Keratinocyte (primary cell): ENCODE data around the gene SSH2. TPM values are rescaled to one million over a fixed set of nuclear protein-coding genes. Genes with fewer than 3 reads are reported as not detected.

ENCODE experiments used
- DNase-seq: peaks from one replicate; pipeline ENCODE4 v3.0.0-alpha.2; 2011; ENCODE audit warnings: low read depth, missing footprints, low spot score
- FAIRE-seq: peaks from 2 replicates; lab custom pipeline; 2011; peaks lifted over from hg19 to GRCh38; lab: Jason Lieb, UNC
- H2AFZ ChIP-seq: 2 replicates; pipeline ENCODE4 v1.6.0; 2012; ENCODE audit warnings: low read length, control low read depth, inconsistent platforms; ENCODE audit not compliant: control insufficient read depth
- H3K27ac ChIP-seq: 2 replicates; pipeline ENCODE4 v1.5.1; 2011; ENCODE audit warnings: low read length; ENCODE audit not compliant: control insufficient read depth, insufficient read depth
- H3K27me3 ChIP-seq: 3 replicates; pipeline ENCODE4 v1.6.0; 2011; ENCODE audit warnings: low read length; ENCODE audit not compliant: control insufficient read depth, insufficient read depth; ENCODE audit errors: extremely low read depth
- H3K36me3 ChIP-seq, 2 experiments: 2 replicates in 1 of 2; 3 replicates in 1 of 2; pipeline ENCODE4 v1.5.1; 2011; ENCODE audit warnings: low read length in 2 of 2, mild to moderate bottlenecking in 1 of 2; ENCODE audit not compliant: control insufficient read depth in 2 of 2, insufficient read depth in 2 of 2; ENCODE audit errors: extremely low read depth in 1 of 2
- H3K4me1 ChIP-seq: 3 replicates; pipeline ENCODE4 v1.5.1; 2011; ENCODE audit warnings: low read length; ENCODE audit not compliant: control insufficient read depth, insufficient read depth; ENCODE audit errors: extremely low read depth
- H3K4me2 ChIP-seq: 3 replicates; pipeline ENCODE4 v1.6.0; 2011; ENCODE audit warnings: low read depth, low read length; ENCODE audit not compliant: control insufficient read depth, insufficient read depth; ENCODE audit errors: extremely low read depth
- H3K4me3 ChIP-seq, 3 experiments: fragments of 200-600 bp in 1 of 3; sonication (generic) in 1 of 3; 2 replicates in 2 of 3; 3 replicates in 1 of 3; pipeline ENCODE4 v1.5.1; 2011 to 2016; ENCODE audit warnings: low read length in 3 of 3, mild to moderate bottlenecking in 3 of 3, control low read depth in 2 of 3, inconsistent platforms in 1 of 3, low read depth in 1 of 3, mixed read lengths in 1 of 3, mixed run types in 1 of 3, moderate library complexity in 1 of 3; ENCODE audit not compliant: control insufficient read depth in 2 of 3, insufficient read depth in 2 of 3; ENCODE audit errors: extremely low read depth in 1 of 3
- H3K79me2 ChIP-seq: 2 replicates; pipeline ENCODE4 v1.6.0; 2012; ENCODE audit warnings: low read length; ENCODE audit not compliant: control insufficient read depth, insufficient read depth
- H3K9ac ChIP-seq: 3 replicates; pipeline ENCODE4 v1.6.0; 2011; ENCODE audit warnings: low read length; ENCODE audit not compliant: control insufficient read depth, insufficient read depth; ENCODE audit errors: extremely low read depth
- H3K9me1 ChIP-seq: 3 replicates; pipeline ENCODE4 v1.6.0; 2011; ENCODE audit warnings: low read length; ENCODE audit not compliant: control insufficient read depth, insufficient read depth; ENCODE audit errors: extremely low read depth
- H3K9me3 ChIP-seq: 2 replicates; pipeline ENCODE4 v1.5.1; 2012; ENCODE audit warnings: low read depth, low read length; ENCODE audit not compliant: control insufficient read depth
- H4K20me1 ChIP-seq: 3 replicates; pipeline ENCODE4 v1.6.0; 2011; ENCODE audit warnings: low read length; ENCODE audit not compliant: control insufficient read depth, insufficient read depth; ENCODE audit errors: extremely low read depth
- EZH2 ChIP-seq: IDR thresholded peaks from one replicate; pipeline ENCODE4 v1.6.1; 2012; ENCODE audit warnings: inconsistent platforms, mild to moderate bottlenecking, low read length, moderate library complexity
- dilution Hi-C: fragments of 300-500 bp; cut with MboI; formaldehyde crosslinking; loops from one replicate; pipeline ENCODE4 v1.7.0; 2020; ENCODE audit warnings: low sequenced_read_pairs; ENCODE audit not compliant: extremely low pct_ligation_motif_present
- polyA plus RNA-seq, 5 experiments: library from polyadenylated mRNA; depleted of rRNA in 3 of 5; stranded (reverse) in 3 of 5; stranded (forward) in 1 of 5; unstranded in 1 of 5; fragments of >200 nt; gene quantifications; 1 replicate in 1 of 5; 2 replicates in 3 of 5; 3 replicates in 1 of 5; pipeline versions ENCODE4 v1.2.1 to v1.2.3, GENCODE V29; 2011 to 2012; ENCODE audit warnings: missing spikeins in 2 of 5, low read depth in 1 of 5, low replicate concordance in 1 of 5
- TF ChIP-seq, protein P1 (sequence below), 3 experiments: IDR thresholded peaks in 1 of 3; conservative IDR thresholded peaks in 1 of 3; optimal IDR thresholded peaks in 1 of 3; 2 replicates in 2 of 3; 3 replicates in 1 of 3; pipeline versions ENCODE3 to v1.5.1; 2011; ENCODE audit warnings: low read length in 3 of 3, mild to moderate bottlenecking in 3 of 3, moderate library complexity in 2 of 3, control low read depth in 1 of 3, inconsistent platforms in 1 of 3; ENCODE audit not compliant: insufficient read depth in 2 of 3; ENCODE audit errors: extremely low read depth in 1 of 3

The SSH2 gene
- polyA plus RNA-seq, 1 donor (not counting 4 experiments of a cell fraction or from before 2014, with no cell fraction given): 13.9 TPM

DNA sequence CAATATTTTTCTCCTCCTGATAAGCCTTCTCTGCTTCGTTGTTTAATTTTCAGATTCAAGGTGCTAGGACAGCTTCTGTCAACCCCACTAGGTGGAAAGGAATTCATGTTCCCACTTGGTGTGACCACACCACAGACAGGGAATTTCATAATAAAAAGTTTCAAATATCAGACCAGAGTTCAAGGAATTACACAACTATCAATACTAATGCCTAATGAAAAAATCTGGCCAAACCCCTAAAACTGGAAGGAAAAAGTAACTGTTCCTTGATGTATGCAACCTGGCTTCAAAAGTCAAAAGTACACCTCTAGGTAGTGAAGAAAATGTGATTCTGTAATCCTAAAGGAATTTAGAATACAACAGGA is 219.5 kb downstream of the SSH2 start:
- Histone ChIP-seq H2AFZ (no peak overlapping the region), H3K79me2 (no peaks in the 10 kb centered on the region), H3K9ac (no peak overlapping the region), H3K4me1 (peaks cover 28% of the 10 kb centered on the region), H3K9me3 (no peaks in the 10 kb centered on the region), H3K27ac (peak overlapping the region; percentile 48), H3K36me3 (no peaks in the 10 kb centered on the region), H3K27me3 (no peaks in the 10 kb centered on the region), H3K4me2 (peak overlapping the region; percentile 34), H3K4me3 (no peak overlapping the region), H4K20me1 (no peaks in the 10 kb centered on the region), H3K9me1 (no peaks in the 10 kb centered on the region)
- FAIRE-seq (no peak), DNase-seq (no peak)
- dilution Hi-C loops: no loop called here
- no peak for TF ChIP-seq EZH2
- TF ChIP-seq, protein P1, sequence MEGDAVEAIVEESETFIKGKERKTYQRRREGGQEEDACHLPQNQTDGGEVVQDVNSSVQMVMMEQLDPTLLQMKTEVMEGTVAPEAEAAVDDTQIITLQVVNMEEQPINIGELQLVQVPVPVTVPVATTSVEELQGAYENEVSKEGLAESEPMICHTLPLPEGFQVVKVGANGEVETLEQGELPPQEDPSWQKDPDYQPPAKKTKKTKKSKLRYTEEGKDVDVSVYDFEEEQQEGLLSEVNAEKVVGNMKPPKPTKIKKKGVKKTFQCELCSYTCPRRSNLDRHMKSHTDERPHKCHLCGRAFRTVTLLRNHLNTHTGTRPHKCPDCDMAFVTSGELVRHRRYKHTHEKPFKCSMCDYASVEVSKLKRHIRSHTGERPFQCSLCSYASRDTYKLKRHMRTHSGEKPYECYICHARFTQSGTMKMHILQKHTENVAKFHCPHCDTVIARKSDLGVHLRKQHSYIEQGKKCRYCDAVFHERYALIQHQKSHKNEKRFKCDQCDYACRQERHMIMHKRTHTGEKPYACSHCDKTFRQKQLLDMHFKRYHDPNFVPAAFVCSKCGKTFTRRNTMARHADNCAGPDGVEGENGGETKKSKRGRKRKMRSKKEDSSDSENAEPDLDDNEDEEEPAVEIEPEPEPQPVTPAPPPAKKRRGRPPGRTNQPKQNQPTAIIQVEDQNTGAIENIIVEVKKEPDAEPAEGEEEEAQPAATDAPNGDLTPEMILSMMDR (optimal IDR thresholded peaks at IDR 0.05 in 1 of 3, IDR thresholded peaks at IDR 0.05 in 1 of 3, conservative IDR thresholded peaks at IDR 0.05 in 1 of 3; ENCODE audit: extremely low read depth in 1 of 3, insufficient read depth in 2 of 3, low read length in 3 of 3): no peak

DNA sequence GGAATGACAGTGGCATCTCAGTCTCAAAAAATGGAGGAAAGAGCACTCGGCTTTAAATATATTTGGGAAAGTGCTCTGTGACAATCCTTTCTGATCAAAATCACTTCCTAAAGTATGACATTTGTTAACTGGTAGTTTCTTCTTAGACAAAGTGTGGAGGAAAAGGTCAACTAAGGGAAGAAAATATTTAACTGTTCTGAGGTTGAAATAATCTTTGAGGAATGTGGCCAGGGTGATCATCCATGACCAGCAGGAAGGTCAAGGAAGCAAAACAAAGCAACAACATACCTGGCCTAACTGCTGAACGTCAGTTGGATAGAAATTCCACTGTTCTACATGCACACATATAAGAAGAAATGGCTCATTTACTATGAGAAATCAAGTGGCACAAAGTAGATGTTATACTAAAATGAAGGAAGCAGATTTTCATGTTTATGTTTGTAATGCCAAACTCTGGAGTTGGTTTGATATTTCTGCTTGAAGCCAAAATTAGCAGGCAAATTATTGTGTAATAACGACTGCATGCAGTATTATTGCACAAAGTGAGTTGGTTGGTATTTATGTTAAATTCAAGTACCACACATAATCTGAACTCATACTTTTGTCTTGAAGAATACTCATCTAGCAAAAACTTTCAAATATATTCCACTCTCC is 220.0 kb downstream of the SSH2 start:
- Histone ChIP-seq H3K79me2 (no peaks in the 10 kb centered on the region), H3K4me1 (peaks cover 28% of the 10 kb centered on the region), H3K36me3 (no peaks in the 10 kb centered on the region), H3K27ac (peak overlapping the region; percentile 48), H3K27me3 (no peaks in the 10 kb centered on the region), H2AFZ (no peak overlapping the region), H3K9me3 (no peaks in the 10 kb centered on the region), H3K4me2 (peak overlapping the region; percentile 34), H3K9ac (no peak overlapping the region), H4K20me1 (no peaks in the 10 kb centered on the region), H3K4me3 (no peak overlapping the region), H3K9me1 (no peaks in the 10 kb centered on the region)
- FAIRE-seq (no peak), DNase-seq (no peak)
- TF ChIP-seq, protein P1 (optimal IDR thresholded peaks at IDR 0.05 in 1 of 3, IDR thresholded peaks at IDR 0.05 in 1 of 3, conservative IDR thresholded peaks at IDR 0.05 in 1 of 3; ENCODE audit: extremely low read depth in 1 of 3, insufficient read depth in 2 of 3, low read length in 3 of 3): no peak
- TF ChIP-seq EZH2: no peak
- dilution Hi-C loops: no loop called here
